Measurements from ENCODE around the gene AUTS2. TPM values are rescaled to one million over a fixed set of nuclear protein-coding genes. Genes with fewer than 3 reads are reported as not detected.

Gene AUTS2
- total and polyA plus RNA-seq, 9 of the 15 experiments (the other 6 are each of a cell fraction or from before 2014, with no cell fraction given), result 0.58 TPM; not detected in 8

GRCh38 chr7:70349031-70349430 is 750.8 kb downstream of the AUTS2 start:
- Histone ChIP-seq H3K4me2 (ENCODE audit: insufficient read depth, low read length) (no peak overlapping the region), H3K9me3 (replicated peaks; ENCODE audit: control insufficient read depth, insufficient read depth, low read depth, low read length) (no peaks in the 10 kb centered on the region), H2AFZ (ENCODE audit: low read depth, low read length) (no peak overlapping the region), H3K27me3 (ENCODE audit: control insufficient read depth in 2 of 2, insufficient read depth in 2 of 2, low read length in 2 of 2) (no peaks in the 10 kb centered on the region), H3K36me3 (ENCODE audit: control insufficient read depth, insufficient read depth, low read length) (no peaks in the 10 kb centered on the region), H3K79me2 (ENCODE audit: control insufficient read depth, insufficient read depth, low read length) (no peaks in the 10 kb centered on the region), H3K9ac (ENCODE audit: insufficient read depth in 1 of 2, low read depth in 2 of 2, low read length in 2 of 2) (no peak overlapping the region), H3K4me3 (no peak overlapping the region), H3K27ac (ENCODE audit: extremely low read depth, low read depth, low read length) (no peak overlapping the region), H3K9me1 (ENCODE audit: control insufficient read depth, insufficient read depth, low read length) (no peaks in the 10 kb centered on the region), H4K20me1 (replicated peaks; ENCODE audit: control insufficient read depth, insufficient read depth, low read length) (no peaks in the 10 kb centered on the region), H3K4me1 (replicated peaks in 1 of 2; ENCODE audit: control insufficient read depth in 2 of 2, insufficient read depth in 2 of 2, low read length in 2 of 2) (no peaks in the 10 kb centered on the region)
- CTCF ChIA-PET (ENCODE audit: low intra/inter-chr PET ratio), result no interaction called here
- ATAC-seq (no peak), DNase-seq (ENCODE audit: extremely low read depth in 1 of 4, low spot score in 3 of 4) (no peak), FAIRE-seq (no peak)
- POLR2A ChIA-PET, result no interaction called here
- no TSS peak for BruUV-seq (replicated peaks)
- TF ChIP-seq NCOA1 (IDR thresholded peaks at IDR 0.05; ENCODE audit: low read depth) (no peak), CHD7 (IDR thresholded peaks at IDR 0.05; ENCODE audit: low read depth, low read length) (no peak), SRSF3 (IDR thresholded peaks at IDR 0.05; ENCODE audit: insufficient read depth, low read length) (no peak), FOXK2 (conservative IDR thresholded peaks at IDR 0.05 in 1 of 2, IDR thresholded peaks at IDR 0.05 in 1 of 2; ENCODE audit: low read depth in 2 of 2) (no peak), ADNP (tag; IDR thresholded peaks at IDR 0.05) (no peak), KLF10 (CRISPR knock-in tag; IDR thresholded peaks at IDR 0.05) (no peak)
- intact Hi-C loops (cut with micrococcal nuclease), result no loop called here
- WGBS (ENCODE audit: insufficient coverage, low coverage, missing lambda C conversion rate), result 3% methylated on average over 2 of the region's 2 CpGs
- in situ Hi-C loops (cut with MboI), result no loop called here
